ENCODE data around the gene POU2AF1.

- no peak for TF ChIP-seq EZH2phosphoT487 (IDR thresholded peaks at IDR 0.05; ENCODE audit: borderline replicate concordance, low read length)
- TF ChIP-seq, protein P1, sequence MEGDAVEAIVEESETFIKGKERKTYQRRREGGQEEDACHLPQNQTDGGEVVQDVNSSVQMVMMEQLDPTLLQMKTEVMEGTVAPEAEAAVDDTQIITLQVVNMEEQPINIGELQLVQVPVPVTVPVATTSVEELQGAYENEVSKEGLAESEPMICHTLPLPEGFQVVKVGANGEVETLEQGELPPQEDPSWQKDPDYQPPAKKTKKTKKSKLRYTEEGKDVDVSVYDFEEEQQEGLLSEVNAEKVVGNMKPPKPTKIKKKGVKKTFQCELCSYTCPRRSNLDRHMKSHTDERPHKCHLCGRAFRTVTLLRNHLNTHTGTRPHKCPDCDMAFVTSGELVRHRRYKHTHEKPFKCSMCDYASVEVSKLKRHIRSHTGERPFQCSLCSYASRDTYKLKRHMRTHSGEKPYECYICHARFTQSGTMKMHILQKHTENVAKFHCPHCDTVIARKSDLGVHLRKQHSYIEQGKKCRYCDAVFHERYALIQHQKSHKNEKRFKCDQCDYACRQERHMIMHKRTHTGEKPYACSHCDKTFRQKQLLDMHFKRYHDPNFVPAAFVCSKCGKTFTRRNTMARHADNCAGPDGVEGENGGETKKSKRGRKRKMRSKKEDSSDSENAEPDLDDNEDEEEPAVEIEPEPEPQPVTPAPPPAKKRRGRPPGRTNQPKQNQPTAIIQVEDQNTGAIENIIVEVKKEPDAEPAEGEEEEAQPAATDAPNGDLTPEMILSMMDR (IDR thresholded peaks at IDR 0.05; ENCODE audit: low read depth, low read length, poor library complexity, severe bottlenecking), result no peak
Observed at GRCh38 chr11:111353776-111354600, 25.1 kb downstream of the POU2AF1 start.

All from DOHH2 (cell line).